Fibroblast of skin of scalp (primary cell): ENCODE measurements around the gene NEB.
A peak's percentile ranks its signal among the peaks of the same experiment; 100 is the strongest.
"Not testable (repeated sequence)": the region's sequence is repeated elsewhere in the genome, so short reads cannot be mapped to it uniquely, and the experiment has no call there.

Source experiments
- DNase-seq: peaks from one replicate; pipeline ENCODE4 v3.0.0-alpha.2; 2013

The NEB gene

DNA sequence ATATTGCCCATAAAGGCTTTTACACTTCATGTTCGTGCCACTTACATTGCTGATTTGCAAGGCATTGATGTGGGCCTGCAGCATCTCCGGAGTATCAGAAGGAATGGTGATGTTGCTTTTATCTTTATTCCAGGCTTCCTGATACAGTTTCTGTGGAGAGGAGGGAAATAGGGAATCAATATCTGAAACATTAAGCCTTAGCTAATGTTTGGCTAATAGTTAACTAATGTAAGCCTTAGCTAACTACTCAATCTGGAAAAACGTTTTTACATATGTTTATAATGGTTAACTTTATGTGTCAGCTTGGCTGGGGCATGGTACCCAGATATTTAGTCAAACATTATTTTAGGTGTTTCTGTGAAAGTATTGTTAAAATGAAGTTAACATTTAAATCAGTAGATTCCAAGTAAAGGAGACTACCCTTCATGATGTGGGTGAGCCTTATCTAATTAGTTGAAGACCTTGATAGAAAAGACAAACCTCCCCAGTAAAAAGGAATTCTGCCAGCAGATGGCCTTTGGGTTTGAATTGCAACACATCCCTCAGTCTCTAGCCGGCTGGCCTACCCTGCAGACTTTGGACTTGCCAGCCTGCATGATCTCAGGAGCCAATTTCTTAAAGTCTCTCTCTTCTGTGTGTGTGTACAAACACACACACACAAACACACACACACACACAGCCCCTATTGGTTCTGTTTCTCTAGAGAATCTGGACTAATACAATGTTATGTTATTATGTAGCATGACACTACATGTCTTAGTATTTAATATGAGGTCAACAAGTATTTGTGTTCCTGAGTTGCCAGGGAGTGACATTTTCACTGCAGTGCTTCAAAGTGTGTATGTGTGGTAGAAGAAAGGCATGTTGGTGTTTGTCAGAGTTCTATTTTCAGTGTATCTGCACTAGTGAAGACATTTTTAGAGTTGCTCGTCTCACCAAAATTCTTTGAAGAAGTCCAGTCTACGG lies 126.5 kb downstream of the NEB start:
- not testable (repeated sequence) for DNase-seq

GRCh38 chr2:151603530-151603929 lies 130.7 kb downstream of the NEB start:
- not testable (repeated sequence) for DNase-seq

- not testable (repeated sequence) for DNase-seq
These were observed 131.9 kb downstream of the NEB start for GRCh38 chr2:151602402-151602801.

DNA sequence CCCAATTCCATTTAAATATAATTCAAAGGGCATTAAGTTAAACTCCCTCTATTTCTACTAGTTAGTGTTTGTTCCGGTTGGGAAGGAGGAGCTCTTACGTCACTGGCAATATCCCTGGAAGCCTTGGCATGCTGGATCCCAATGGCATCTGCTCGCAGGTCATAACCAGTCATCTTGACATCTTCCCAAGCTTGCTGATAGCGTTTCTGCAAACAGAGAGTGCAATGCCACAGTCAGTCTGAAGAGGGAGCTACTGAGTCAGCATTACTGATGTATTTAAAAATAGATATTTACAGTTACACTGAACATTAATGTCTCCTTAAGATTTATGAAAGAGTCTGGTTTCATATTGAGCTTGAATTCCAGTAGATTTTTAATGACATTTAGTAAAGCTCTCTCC lies 132.5 kb downstream of the NEB start:
- not testable (repeated sequence) for DNase-seq

- DNase-seq, result not testable (repeated sequence)
These were observed 137.2 kb downstream of the NEB start for GRCh38 chr2:151596903-151597608.

GRCh38 chr2:151591908-151592255 lies 142.4 kb downstream of the NEB start:
- DNase-seq, result not testable (repeated sequence)

DNA sequence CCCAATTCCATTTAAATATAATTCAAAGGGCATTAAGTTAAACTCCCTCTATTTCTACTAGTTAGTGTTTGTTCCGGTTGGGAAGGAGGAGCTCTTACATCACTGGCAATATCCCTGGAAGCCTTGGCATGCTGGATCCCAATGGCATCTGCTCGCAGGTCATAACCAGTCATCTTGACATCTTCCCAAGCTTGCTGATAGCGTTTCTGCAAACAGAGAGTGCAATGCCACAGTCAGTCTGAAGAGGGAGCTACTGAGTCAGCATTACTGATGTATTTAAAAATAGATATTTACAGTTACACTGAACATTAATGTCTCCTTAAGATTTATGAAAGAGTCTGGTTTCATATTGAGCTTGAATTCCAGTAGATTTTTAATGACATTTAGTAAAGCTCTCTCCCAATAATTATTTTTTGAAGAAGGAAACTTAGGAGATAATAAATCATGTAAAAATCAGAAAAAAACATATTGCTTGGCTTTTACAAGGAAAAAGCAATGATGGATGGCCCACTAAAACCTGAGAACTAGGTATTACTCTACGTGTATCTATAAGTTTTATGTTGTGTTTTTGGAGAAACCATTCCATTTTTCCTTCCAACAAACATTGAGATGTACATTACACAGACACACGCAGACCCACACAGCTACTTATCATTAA lies 142.9 kb downstream of the NEB start:
- DNase-seq, result not testable (repeated sequence)

DNA sequence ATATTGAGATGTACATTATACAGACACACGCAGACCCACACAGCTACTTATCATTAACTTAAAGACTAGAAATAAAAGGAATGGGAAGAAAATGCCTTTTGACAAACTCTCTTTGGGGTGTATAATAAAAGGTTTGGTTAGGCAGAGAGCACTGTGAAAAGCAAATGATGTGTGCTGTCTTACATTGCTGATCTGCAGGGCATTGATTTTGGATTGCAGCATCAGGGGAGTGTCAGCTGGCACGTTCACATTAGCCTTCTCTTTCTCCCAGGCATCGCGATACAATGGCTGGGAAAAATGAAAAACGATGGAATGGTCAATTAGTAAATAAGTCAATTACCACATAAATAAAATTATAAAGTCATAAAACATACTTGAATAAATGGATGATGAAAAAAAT lies 153.0 kb downstream of the NEB start:
- DNase-seq, result not testable (repeated sequence)

DNA sequence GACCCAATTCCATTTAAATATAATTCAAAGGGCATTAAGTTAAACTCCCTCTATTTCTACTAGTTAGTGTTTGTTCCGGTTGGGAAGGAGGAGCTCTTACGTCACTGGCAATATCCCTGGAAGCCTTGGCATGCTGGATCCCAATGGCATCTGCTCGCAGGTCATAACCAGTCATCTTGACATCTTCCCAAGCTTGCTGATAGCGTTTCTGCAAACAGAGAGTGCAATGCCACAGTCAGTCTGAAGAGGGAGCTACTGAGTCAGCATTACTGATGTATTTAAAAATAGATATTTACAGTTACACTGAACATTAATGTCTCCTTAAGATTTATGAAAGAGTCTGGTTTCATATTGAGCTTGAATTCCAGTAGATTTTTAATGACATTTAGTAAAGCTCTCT lies 153.6 kb downstream of the NEB start:
- not testable (repeated sequence) for DNase-seq

GRCh38 chr2:151577116-151577515 lies 157.2 kb downstream of the NEB start:
- no peak for DNase-seq

- DNase-seq, result no peak
These were observed 158.2 kb downstream of the NEB start for GRCh38 chr2:151576080-151576479.

DNA sequence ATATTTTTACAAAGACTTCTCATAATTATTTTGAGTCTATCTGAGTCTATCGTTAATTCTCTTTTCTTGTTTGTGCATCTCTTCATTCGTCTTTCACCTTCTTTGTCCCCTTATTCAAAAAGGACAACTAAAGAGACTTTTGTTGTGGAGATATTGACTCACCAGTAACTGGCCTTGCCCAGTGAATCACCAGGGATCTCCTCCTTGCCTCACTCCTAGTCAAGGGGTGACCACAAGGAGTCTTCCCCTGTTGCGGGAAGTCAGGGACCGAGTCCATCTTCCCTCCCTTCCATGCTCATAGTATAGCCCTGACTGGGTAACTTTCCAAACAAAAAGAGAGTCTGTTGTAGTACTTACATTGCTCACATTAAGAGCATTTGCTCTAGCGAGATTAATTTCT lies 158.9 kb downstream of the NEB start:
- DNase-seq, result peak; percentile 4

DNA sequence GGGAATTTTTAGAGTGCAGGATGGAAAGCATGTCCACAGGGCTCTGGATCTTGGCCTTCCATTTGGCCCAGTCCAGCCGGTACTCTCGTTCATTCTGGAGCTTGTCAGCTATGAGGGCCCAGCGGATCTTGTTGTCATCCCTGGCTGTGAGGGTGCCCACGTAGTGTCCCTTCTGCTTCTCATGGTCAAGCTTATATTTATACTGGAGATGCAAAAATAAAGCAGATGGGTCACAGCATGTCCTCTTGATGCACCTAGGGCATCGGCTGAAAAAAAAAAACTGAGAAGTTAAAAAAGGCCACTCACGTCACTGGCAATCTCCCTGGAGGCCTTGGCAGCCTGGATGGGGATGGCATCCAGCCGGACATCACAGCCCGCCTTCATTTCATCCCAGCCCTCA lies 164.1 kb downstream of the NEB start:
- DNase-seq, result no peak

GRCh38 chr2:151569167-151569566 lies 165.1 kb downstream of the NEB start:
- no peak for DNase-seq

- DNase-seq, result no peak
These were observed 165.8 kb downstream of the NEB start for GRCh38 chr2:151568501-151568900.

- DNase-seq, result no peak
These were observed 167.3 kb downstream of the NEB start for GRCh38 chr2:151567006-151567405.

DNA sequence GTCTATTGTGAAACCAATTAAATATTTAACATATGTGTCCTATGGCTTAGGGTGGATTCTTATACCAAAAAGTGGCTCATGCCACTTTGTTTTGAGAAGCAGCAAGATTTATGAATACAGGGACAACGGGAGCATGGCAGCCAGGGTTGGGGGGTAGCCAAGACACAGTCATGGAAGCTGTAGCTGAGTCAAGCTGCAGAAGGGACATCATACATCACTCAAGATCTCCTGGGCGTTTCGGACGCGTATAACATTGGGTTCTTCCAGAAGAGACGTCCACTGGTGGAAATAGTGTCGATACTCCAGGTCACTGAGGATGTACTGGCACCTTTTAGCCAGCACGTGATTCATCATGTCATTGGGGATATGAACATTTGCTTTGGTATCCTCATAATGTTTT lies 171.9 kb downstream of the NEB start:
- DNase-seq, result no peak

DNA sequence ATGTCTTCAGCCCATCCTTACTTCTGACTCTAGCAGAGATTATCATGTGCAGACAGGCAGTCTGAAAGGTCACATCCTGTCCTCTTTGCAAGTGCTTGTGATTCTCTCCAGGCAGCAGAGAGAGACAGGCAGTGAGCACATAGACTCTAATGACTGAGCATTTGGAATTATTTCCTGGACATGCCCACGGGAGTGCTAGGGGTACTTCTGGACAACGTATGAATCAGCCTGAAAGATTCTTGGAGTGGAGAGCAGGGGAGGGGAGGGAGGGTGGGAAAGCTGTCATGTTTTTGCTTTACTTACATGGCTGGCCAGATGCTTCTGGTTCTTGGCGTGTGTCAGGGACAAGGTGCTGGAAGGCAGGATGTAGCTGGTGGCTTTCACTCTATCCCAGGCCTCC lies 174.0 kb downstream of the NEB start:
- DNase-seq, result peak; percentile 66

- DNase-seq, result not testable (repeated sequence)
These were observed 174.8 kb downstream of the NEB start for GRCh38 chr2:151559431-151559830.

DNA sequence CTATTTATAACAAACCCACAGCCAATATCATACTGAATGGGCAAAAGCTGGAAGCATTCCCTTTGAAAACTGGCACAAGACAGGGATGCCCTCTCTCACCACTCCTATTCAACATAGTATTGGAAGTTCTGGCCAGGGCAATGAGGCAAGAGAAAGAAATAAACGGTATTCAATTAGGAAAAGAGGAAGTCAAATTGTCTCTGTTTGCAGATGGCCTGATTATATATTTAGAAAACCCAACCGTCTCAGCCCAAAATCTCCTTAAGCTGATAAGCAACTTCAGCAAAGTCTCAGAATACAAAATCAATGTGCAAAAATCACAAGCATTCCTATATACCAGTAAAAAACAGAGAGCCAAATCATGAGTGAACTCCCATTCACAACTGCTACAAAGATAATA lies 176.4 kb downstream of the NEB start:
- DNase-seq, result not testable (repeated sequence)

GRCh38 chr2:151556121-151556520 lies 178.2 kb downstream of the NEB start:
- DNase-seq, result no peak

DNA sequence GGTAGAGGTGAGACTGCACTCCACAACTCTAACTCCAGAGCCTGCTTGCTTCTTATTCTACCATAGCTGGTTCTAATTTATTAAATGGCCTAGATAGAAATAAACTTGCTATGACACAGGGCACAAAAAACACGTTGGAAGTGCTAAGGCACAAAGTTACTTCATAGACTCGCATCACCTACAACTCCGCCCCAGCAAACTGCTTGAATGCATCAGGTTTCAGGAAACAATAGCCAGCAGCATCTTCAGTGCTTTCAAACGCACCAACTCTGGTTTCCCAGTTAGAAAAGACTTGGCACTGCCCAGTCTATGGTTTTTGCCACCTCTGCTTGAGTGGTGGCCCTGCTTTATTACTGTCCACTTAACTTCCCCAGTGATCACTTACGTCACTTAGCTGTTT lies 182.0 kb downstream of the NEB start:
- DNase-seq, result no peak

GRCh38 chr2:151551556-151551955 lies 182.7 kb downstream of the NEB start:
- DNase-seq, result no peak
